Coronary artery (tissue), 2 donors: ENCODE data around the gene MYOT.
"Not testable (repeated sequence)": the region's sequence is repeated elsewhere in the genome, so short reads cannot be mapped to it uniquely, and the experiment has no call there.

Experiments used
- DNase-seq: peaks from one replicate; pipeline ENCODE4 v3.0.0-alpha.2; 2017; ENCODE audit warnings: low spot score
- H3K27ac ChIP-seq, 2 donors: fragments of 200-600 bp; sonication (generic); one replicate each; pipeline ENCODE4 v1.5.1; 2016 to 2019
- H3K4me3 ChIP-seq: fragments of 200-600 bp; sonication (generic); 2 replicates; pipeline ENCODE4 v1.5.1; 2016; ENCODE audit warnings: mild to moderate bottlenecking, moderate library complexity
- CTCF ChIP-seq: fragments of 200-600 bp; sonication (generic); IDR thresholded peaks from one replicate; pipeline ENCODE4 v1.5.1; 2019; ENCODE audit warnings: antibody characterized with exemption

MYOT gene

GRCh38 chr5:137836997-137837396, 30.7 kb upstream of the MYOT start:
- Histone ChIP-seq H3K4me3 (no peak overlapping the region), H3K27ac (peak overlapping the region; percentile 53 to 76)
- no peak for TF ChIP-seq CTCF
- DNase-seq: no peak

GRCh38 chr5:137837491-137838394, 29.9 kb upstream of the MYOT start:
- no peak for TF ChIP-seq CTCF
- DNase-seq: no peak
- no peak overlapping the region for H3K4me3 ChIP-seq
- peak overlapping the region; percentile 53 to 76 for H3K27ac ChIP-seq

GRCh38 chr5:137838976-137839375, 28.7 kb upstream of the MYOT start:
- no peak for DNase-seq
- Histone ChIP-seq H3K27ac (no peak overlapping the region), H3K4me3 (no peak overlapping the region)
- TF ChIP-seq CTCF: no peak

- no peak for DNase-seq
- Histone ChIP-seq H3K27ac (no peak overlapping the region), H3K4me3 (no peak overlapping the region)
- TF ChIP-seq CTCF: no peak
Observed at GRCh38 chr5:137842296-137842695, 25.4 kb upstream of the MYOT start.

- no peak for DNase-seq
- no peak for TF ChIP-seq CTCF
- no peak overlapping the region for H3K4me3 ChIP-seq
- no peak overlapping the region for H3K27ac ChIP-seq
Observed at GRCh38 chr5:137843676-137844299, 23.9 kb upstream of the MYOT start.

GRCh38 chr5:137845472-137845871, 22.2 kb upstream of the MYOT start:
- TF ChIP-seq CTCF: no peak
- DNase-seq: no peak
- Histone ChIP-seq H3K27ac (no peak overlapping the region), H3K4me3 (no peak overlapping the region)

GRCh38 chr5:137847687-137848086, 20.0 kb upstream of the MYOT start:
- Histone ChIP-seq H3K4me3 (no peak overlapping the region), H3K27ac (no peak overlapping the region)
- DNase-seq: no peak
- no peak for TF ChIP-seq CTCF

GRCh38 chr5:137853165-137853564, 14.5 kb upstream of the MYOT start:
- H3K27ac ChIP-seq, DNase-seq, H3K4me3 ChIP-seq: not testable (repeated sequence)
